Testis (tissue), 3 donors: Measurements from ENCODE around the gene PRPF4. TPM values are rescaled to one million over a fixed set of nuclear protein-coding genes. Genes with fewer than 3 reads are reported as not detected.

Experiments used
- DNase-seq: peaks from one replicate; pipeline ENCODE4 v3.0.0-alpha.2; 2019
- H3K27ac ChIP-seq, 2 donors: fragments of 200-600 bp; sonication (generic); one replicate each; pipeline ENCODE4 v1.5.1; 2019
- H3K27me3 ChIP-seq: fragments of 200-600 bp; sonication (generic); one replicate; pipeline ENCODE4 v1.5.1; 2019
- H3K36me3 ChIP-seq: fragments of 200-600 bp; sonication (generic); one replicate; pipeline ENCODE4 v1.5.1; 2017; ENCODE audit warnings: low read depth; ENCODE audit errors: missing control alignments
- H3K4me1 ChIP-seq: fragments of 200-600 bp; sonication (generic); one replicate; pipeline ENCODE4 v1.5.1; 2019
- H3K4me3 ChIP-seq, 2 donors: fragments of 200-600 bp; sonication (generic); one replicate each; pipeline ENCODE4 v1.5.1; 2017 to 2019
- H3K9me3 ChIP-seq: fragments of 200-600 bp; sonication (generic); one replicate; pipeline ENCODE4 v1.5.1; 2017
- CTCF ChIP-seq, 3 experiments: fragments of 450-650 bp in 2 of 3; fragments of 200-600 bp in 1 of 3; sonication (generic) in 1 of 3; IDR thresholded peaks; one replicate each; pipeline ENCODE4 v1.5.1; 2016 to 2019; ENCODE audit warnings: antibody characterized with exemption in 3 of 3, mild to moderate bottlenecking in 2 of 3, moderate library complexity in 1 of 3
- POLR2A ChIP-seq: fragments of 450-650 bp; IDR thresholded peaks from one replicate; pipeline ENCODE4 v1.6.1; 2017; ENCODE audit warnings: antibody characterized with exemption, mild to moderate bottlenecking, moderate library complexity
- WGBS, 2 donors: methylation state at CpG; one replicate each; pipeline ENCODE4 v1.1.5; 2018; 5-methylcytosine and 5-hydroxymethylcytosine counted together
- intact Hi-C: fragments of 100-400 bp; cut with DNase I; formaldehyde crosslinking; loops from one replicate; pipeline ENCODE4 v1.15.1; 2023; ENCODE audit warnings: low total_unique reads
- polyA plus RNA-seq: library from polyadenylated mRNA; stranded (reverse); fragments of 350-450 nt; fragmentation: Illumina TruSeq; extraction: RNeasy Lipid Tissue Mini Kit (QIAGEN cat#74804); gene quantifications from one replicate; pipeline ENCODE4 v1.2.3, GENCODE V29; 2014; ENCODE audit warnings: low read depth, low replicate concordance; ENCODE audit not compliant: insufficient read depth
- total RNA-seq, 2 donors: library from RNA; depleted of rRNA; stranded (reverse); fragments of >200 nt; gene quantifications; one replicate each; pipeline ENCODE4 v1.2.3, GENCODE V29; 2016

PRPF4 gene
- total and polyA plus RNA-seq, 3 donors from 2014 or later = 27.3 to 30.3 (median 29.9) TPM

- WGBS, 2 donors = 98 to 100% methylated on average over 2 of the region's 2 CpGs
- H3K27ac ChIP-seq = no peak overlapping the region
- TF ChIP-seq POLR2A (no peak), CTCF (IDR thresholded peaks at IDR 0.05) (no peak)
- H3K27me3 ChIP-seq = no peaks in the 10 kb centered on the region
- H3K4me3 ChIP-seq = no peak overlapping the region
- H3K36me3 ChIP-seq = no peaks in the 10 kb centered on the region
- no peak for DNase-seq
- H3K4me1 ChIP-seq = peaks cover 8% of the 10 kb centered on the region
- intact Hi-C loops = no loop called here
- H3K9me3 ChIP-seq = no peaks in the 10 kb centered on the region
Observed at GRCh38 chr9:113337714-113338113, 62.3 kb downstream of the PRPF4 start.

DNA sequence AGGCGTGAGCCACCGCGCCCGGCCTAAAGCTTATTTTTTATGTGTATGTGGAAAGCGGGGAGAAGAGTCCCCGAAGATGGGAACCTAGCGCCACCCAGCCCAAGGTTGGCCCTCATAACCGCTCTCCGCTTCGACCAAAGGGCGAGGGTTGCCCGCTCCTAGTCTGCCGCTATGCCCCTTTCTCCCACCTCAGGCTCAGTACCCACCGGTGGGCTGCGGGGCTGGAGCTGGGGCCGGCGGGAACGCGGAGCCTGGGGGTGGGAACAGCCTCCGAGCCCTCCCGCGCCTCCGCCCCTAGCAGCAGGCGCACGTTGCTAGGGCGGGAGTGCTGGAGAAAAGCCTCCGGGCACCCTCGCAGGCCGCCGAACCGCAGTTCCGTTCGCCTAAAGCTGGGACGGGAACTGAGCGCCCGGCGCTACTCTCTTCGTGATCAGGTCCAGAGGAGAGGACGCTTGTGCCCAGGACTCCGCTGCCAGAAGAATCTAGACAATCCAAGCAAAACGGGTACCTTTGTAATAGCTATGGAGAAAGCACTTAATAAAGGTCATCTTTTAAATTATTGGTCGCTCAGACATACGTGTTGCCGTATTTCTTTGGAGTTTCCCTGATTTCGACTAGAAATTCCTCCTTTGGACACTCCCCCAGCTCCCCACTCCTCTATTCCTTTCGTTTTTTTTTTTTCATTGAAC, 64.7 kb downstream of the PRPF4 start, which contains the start of gene WDR31:
WDR31 (minus strand) TSS at position 265 of the 689 bp plus-strand sequence. CDS start 8,253 bp downstream, outside the sequence.
- TF ChIP-seq CTCF (IDR thresholded peaks at IDR 0.05) = no peak
- no peak for TF ChIP-seq POLR2A
- Histone ChIP-seq H3K36me3 (no peaks in the 10 kb centered on the region), H3K9me3 (no peaks in the 10 kb centered on the region), H3K27me3 (no peaks in the 10 kb centered on the region), H3K4me1 (peaks cover 15% of the 10 kb centered on the region), H3K4me3 (peak within 1 kb of the TSS; percentile 89 to 95), H3K27ac (peak within 1 kb of the TSS; percentile 80 to 86)
- intact Hi-C loops = no loop called here
- 0% methylated on average over 9 to 46 of the region's 46 CpGs for WGBS, 2 donors
- DNase-seq = peak; percentile 89

- Histone ChIP-seq H3K4me1 (peaks cover 17% of the 10 kb centered on the region), H3K27me3 (no peaks in the 10 kb centered on the region), H3K27ac (no peak overlapping the region), H3K36me3 (no peaks in the 10 kb centered on the region), H3K4me3 (no peak overlapping the region), H3K9me3 (no peaks in the 10 kb centered on the region)
- no peak for TF ChIP-seq POLR2A
- no peak for TF ChIP-seq CTCF (IDR thresholded peaks at IDR 0.05)
- WGBS, 2 donors = 75 to 82% methylated on average over 8 to 9 of the region's 9 CpGs
- DNase-seq = no peak
- intact Hi-C loops = no loop called here
Observed at GRCh38 chr9:113341712-113342410, 66.4 kb downstream of the PRPF4 start.

Other genes starting within 250 kb of the PRPF4 start
- gene ZFP37, start 218.9 kb upstream of the PRPF4 start, total RNA-seq = 1 to 10 TPM; 3.4 to 3.5 TPM
- 1.3 TPM for gene ZFP37, start 218.9 kb upstream of the PRPF4 start, polyA plus RNA-seq
- 10 to 100 TPM; 40.3 to 42.4 TPM for gene SLC31A2, start 124.7 kb upstream of the PRPF4 start, total RNA-seq
- 38.8 TPM for gene SLC31A2, start 124.7 kb upstream of the PRPF4 start, polyA plus RNA-seq
- 10 to 100 TPM; 23.1 to 23.5 TPM for gene FKBP15, start 54.4 kb upstream of the PRPF4 start, total RNA-seq
- gene FKBP15, start 54.4 kb upstream of the PRPF4 start, polyA plus RNA-seq = 14.7 TPM
- gene SLC31A1, start 54.1 kb upstream of the PRPF4 start, total RNA-seq = 10 to 100 TPM; 12.3 to 21.9 TPM
- gene SLC31A1, start 54.1 kb upstream of the PRPF4 start, polyA plus RNA-seq = 15.3 TPM
- gene CDC26, start 86 bp upstream of the PRPF4 start, total RNA-seq = 10 to 100 TPM; 17.9 to 19.8 TPM
- 27.5 TPM for gene CDC26, start 86 bp upstream of the PRPF4 start, polyA plus RNA-seq
- gene RNF183, start 27.7 kb downstream of the PRPF4 start, total RNA-seq = 1 to 10 TPM; 1.7 to 1.9 TPM
- gene RNF183, start 27.7 kb downstream of the PRPF4 start, polyA plus RNA-seq = 7.5 TPM
- 10 to 100 TPM in 1 of 2 donors, 1 to 10 TPM in 1; 6.8 to 10.2 TPM for gene WDR31, start 64.6 kb downstream of the PRPF4 start, total RNA-seq
- 18.2 TPM for gene WDR31, start 64.6 kb downstream of the PRPF4 start, polyA plus RNA-seq
- gene BSPRY, start 73.9 kb downstream of the PRPF4 start, total RNA-seq = 10 to 100 TPM in 1 of 2 donors, 1 to 10 TPM in 1; 8.8 to 14.2 TPM
- gene BSPRY, start 73.9 kb downstream of the PRPF4 start, polyA plus RNA-seq = 4.5 TPM
- 10 to 100 TPM; 22.9 to 32.9 TPM for gene HDHD3, start 101.3 kb downstream of the PRPF4 start, total RNA-seq
- 13.8 TPM for gene HDHD3, start 101.3 kb downstream of the PRPF4 start, polyA plus RNA-seq
- 10 to 100 TPM; 52.8 to 58.6 TPM for gene ALAD, start 125.6 kb downstream of the PRPF4 start, total RNA-seq
- 44.8 TPM for gene ALAD, start 125.6 kb downstream of the PRPF4 start, polyA plus RNA-seq
- gene POLE3, start 135.0 kb downstream of the PRPF4 start, total RNA-seq = 10 to 100 TPM; 76.8 to 93.3 TPM
- gene POLE3, start 135.0 kb downstream of the PRPF4 start, polyA plus RNA-seq = 87.3 TPM
- gene C9orf43, start 135.1 kb downstream of the PRPF4 start, total RNA-seq = 10 to 100 TPM; 41.7 to 71.3 TPM
- 109 TPM for gene C9orf43, start 135.1 kb downstream of the PRPF4 start, polyA plus RNA-seq
- gene RGS3, start 188.1 kb downstream of the PRPF4 start, total RNA-seq = 100 to 1,000 TPM; 119 to 125 TPM
- gene RGS3, start 188.1 kb downstream of the PRPF4 start, polyA plus RNA-seq = 84.8 TPM